Adrenal gland (tissue), 5 donors: Measurements from ENCODE around the gene MGST3.

ENCODE experiments used
- CTCF ChIP-seq, 6 experiments: fragments of 450-650 bp in 4 of 6; fragments of 200-600 bp in 2 of 6; sonication (generic) in 1 of 6; IDR thresholded peaks; 1 replicate in 5 of 6; 2 replicates in 1 of 6; pipeline versions ENCODE4 v1.5.1 to v1.8.0; 2016 to 2021; ENCODE audit warnings: antibody characterized with exemption in 6 of 6, mild to moderate bottlenecking in 2 of 6, moderate library complexity in 1 of 6
- POLR2A ChIP-seq, 2 donors: fragments of 450-650 bp; IDR thresholded peaks; one replicate each; pipeline ENCODE4 v1.6.1; 2017; ENCODE audit warnings: antibody characterized with exemption in 2 of 2, mild to moderate bottlenecking in 2 of 2, moderate library complexity in 1 of 2
- donor health status: DM: no; HTN: no; CAD: no.

GRCh38 chr1:165662186-165662585 lies 31.2 kb downstream of the MGST3 start:
- TF ChIP-seq CTCF (IDR thresholded peaks at IDR 0.05), result no peak
- no peak for TF ChIP-seq POLR2A (IDR thresholded peaks at IDR 0.05)
